Measurements from ENCODE around the gene MPHOSPH9.
A peak's percentile ranks its signal among the peaks of the same experiment; 100 is the strongest.

Gene MPHOSPH9

GRCh38 chr12:123150275-123150743 is 82.6 kb downstream of the MPHOSPH9 start:
- H3K4me1 ChIP-seq = 0 out of 2 replicates have a peak, but pooled peaks cover 4% of the 10 kb centered on the region
- peak; percentile 38 for DNase-seq

DNA sequence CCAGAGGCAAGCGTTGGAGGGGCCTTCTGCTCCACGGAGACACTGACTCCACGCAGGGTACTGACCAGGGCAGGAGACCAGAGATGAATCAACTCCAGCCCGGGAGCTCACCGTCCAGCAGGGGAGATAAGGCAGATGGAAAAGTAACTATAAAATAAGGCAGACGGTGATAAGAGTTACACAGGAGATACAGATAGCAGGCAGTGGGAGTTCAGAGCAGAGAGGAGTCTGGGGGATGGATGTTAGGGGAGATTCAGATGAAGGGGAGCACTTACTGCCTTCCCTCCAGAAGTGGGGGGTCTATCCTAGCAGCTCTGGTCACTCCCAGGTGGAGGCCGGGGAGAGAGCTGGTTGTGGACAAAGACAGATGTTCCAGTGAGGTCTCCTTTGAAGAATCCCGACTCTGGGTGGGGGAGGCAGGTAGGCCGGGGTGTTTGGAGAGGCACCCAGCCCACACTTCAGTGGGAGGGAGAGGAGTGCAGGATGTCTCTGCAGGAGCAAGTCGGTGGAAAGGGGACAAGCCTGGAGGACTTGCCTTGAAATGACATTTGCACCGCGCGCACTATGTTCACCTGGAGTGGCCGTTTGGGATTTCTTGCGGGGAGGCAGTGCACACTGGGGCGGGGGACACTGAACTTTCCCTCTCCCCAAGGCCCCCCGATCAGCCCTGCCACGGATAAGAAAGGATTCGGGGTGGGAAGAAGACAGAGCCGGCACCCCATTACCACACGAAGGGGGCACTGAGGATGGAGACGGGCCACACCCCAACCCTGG is 83.3 kb downstream of the MPHOSPH9 start:
- no peak for DNase-seq
- peak overlapping the region; percentile 55 for H3K4me3 ChIP-seq (ENCODE audit: low read depth, low read length)
- H3K36me3 ChIP-seq = no peaks in the 10 kb centered on the region; the same call in 1 of the 2 replicates
- H3K4me1 ChIP-seq = 0 out of 2 replicates have a peak, but pooled peaks cover 4% of the 10 kb centered on the region
- TF ChIP-seq CTCF (IDR thresholded peaks at IDR 0.05; ENCODE audit: low read depth, low read length) = no peak
- no peaks in the 10 kb centered on the region; the same call in 1 of the 2 replicates for H3K27me3 ChIP-seq
- no peaks in the 10 kb centered on the region for H3K9me3 ChIP-seq

More at GRCh38 chr12:123150275-123150743, 82.6 kb downstream of the MPHOSPH9 start:
- Histone ChIP-seq H3K27me3 (no peaks in the 10 kb centered on the region; the same call in 1 of the 2 replicates), H3K9me3 (no peaks in the 10 kb centered on the region), H3K36me3 (peaks cover 2% of the 10 kb centered on the region; the same call in 1 of the 2 replicates), H3K4me3 (ENCODE audit: low read depth, low read length) (peak overlapping the region; percentile 55)
- no peak for TF ChIP-seq CTCF (IDR thresholded peaks at IDR 0.05; ENCODE audit: low read depth, low read length)

- Histone ChIP-seq H3K4me1 (0 out of 2 replicates have a peak, but pooled peaks cover 4% of the 10 kb centered on the region), H3K27me3 (no peaks in the 10 kb centered on the region; the same call in 1 of the 2 replicates), H3K36me3 (no peaks in the 10 kb centered on the region; the same call in 1 of the 2 replicates), H3K9me3 (no peaks in the 10 kb centered on the region), H3K4me3 (ENCODE audit: low read depth, low read length) (no peak overlapping the region)
- DNase-seq = no peak
- no peak for TF ChIP-seq CTCF (IDR thresholded peaks at IDR 0.05; ENCODE audit: low read depth, low read length)
These were observed 83.9 kb downstream of the MPHOSPH9 start for GRCh38 chr12:123149088-123149487.

DNA sequence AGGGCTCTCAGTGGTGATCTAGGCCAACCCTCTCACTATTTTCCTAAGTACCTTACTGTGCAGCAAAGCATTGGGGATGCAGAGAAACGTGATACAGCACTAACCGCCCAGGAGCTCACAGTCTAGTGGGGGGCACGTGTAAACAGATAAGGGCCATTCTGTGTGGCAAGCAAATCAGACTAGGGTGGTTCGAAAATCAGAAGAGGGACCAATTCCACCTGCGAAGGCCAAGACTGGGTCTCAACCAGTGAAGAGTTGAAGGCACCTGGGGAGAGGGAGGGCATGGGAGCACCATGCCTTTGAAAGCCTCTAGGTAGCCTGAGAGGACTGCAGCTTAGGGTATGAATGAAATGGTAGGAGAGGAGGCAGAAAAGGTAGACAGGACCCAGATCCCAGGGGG is 84.3 kb downstream of the MPHOSPH9 start:
- H3K9me3 ChIP-seq = no peaks in the 10 kb centered on the region
- 0 out of 2 replicates have a peak, but pooled peaks cover 4% of the 10 kb centered on the region for H3K4me1 ChIP-seq
- no peak for TF ChIP-seq CTCF (IDR thresholded peaks at IDR 0.05; ENCODE audit: low read depth, low read length)
- no peak for DNase-seq
- no peak overlapping the region for H3K4me3 ChIP-seq (ENCODE audit: low read depth, low read length)
- no peaks in the 10 kb centered on the region; the same call in 1 of the 2 replicates for H3K36me3 ChIP-seq
- no peaks in the 10 kb centered on the region; the same call in 1 of the 2 replicates for H3K27me3 ChIP-seq

- DNase-seq = no peak
- H3K4me1 ChIP-seq = 0 out of 2 replicates have a peak, but pooled peaks cover 4% of the 10 kb centered on the region
- no peaks in the 10 kb centered on the region; the same call in 1 of the 2 replicates for H3K36me3 ChIP-seq
- H3K9me3 ChIP-seq = no peaks in the 10 kb centered on the region
- H3K27me3 ChIP-seq = no peaks in the 10 kb centered on the region; the same call in 1 of the 2 replicates
- TF ChIP-seq CTCF (IDR thresholded peaks at IDR 0.05; ENCODE audit: low read depth, low read length) = no peak
- no peak overlapping the region for H3K4me3 ChIP-seq (ENCODE audit: low read depth, low read length)
These were observed 84.7 kb downstream of the MPHOSPH9 start for GRCh38 chr12:123148223-123148622.

- Histone ChIP-seq H3K36me3 (no peaks in the 10 kb centered on the region), H3K4me1 (0 out of 2 replicates have a peak, but pooled peaks cover 4% of the 10 kb centered on the region), H3K4me3 (ENCODE audit: low read depth, low read length) (no peak overlapping the region), H3K9me3 (no peaks in the 10 kb centered on the region), H3K27me3 (no peaks in the 10 kb centered on the region; the same call in 1 of the 2 replicates)
- no peak for DNase-seq
- no peak for TF ChIP-seq CTCF (IDR thresholded peaks at IDR 0.05; ENCODE audit: low read depth, low read length)
These were observed 87.7 kb downstream of the MPHOSPH9 start for GRCh38 chr12:123145211-123145610.

All from BE2C (cell line).